ENCODE data around the gene NEK9. TPM values are rescaled to one million over a fixed set of nuclear protein-coding genes. Genes with fewer than 3 reads are reported as not detected.
A peak's percentile ranks its signal among the peaks of the same experiment; 100 is the strongest.
"Not testable (repeated sequence)": the region's sequence is repeated elsewhere in the genome, so short reads cannot be mapped to it uniquely, and the experiment has no call there.

The NEK9 gene
- total RNA-seq, 1 donor from 2014 or later: 25.9 TPM

DNA sequence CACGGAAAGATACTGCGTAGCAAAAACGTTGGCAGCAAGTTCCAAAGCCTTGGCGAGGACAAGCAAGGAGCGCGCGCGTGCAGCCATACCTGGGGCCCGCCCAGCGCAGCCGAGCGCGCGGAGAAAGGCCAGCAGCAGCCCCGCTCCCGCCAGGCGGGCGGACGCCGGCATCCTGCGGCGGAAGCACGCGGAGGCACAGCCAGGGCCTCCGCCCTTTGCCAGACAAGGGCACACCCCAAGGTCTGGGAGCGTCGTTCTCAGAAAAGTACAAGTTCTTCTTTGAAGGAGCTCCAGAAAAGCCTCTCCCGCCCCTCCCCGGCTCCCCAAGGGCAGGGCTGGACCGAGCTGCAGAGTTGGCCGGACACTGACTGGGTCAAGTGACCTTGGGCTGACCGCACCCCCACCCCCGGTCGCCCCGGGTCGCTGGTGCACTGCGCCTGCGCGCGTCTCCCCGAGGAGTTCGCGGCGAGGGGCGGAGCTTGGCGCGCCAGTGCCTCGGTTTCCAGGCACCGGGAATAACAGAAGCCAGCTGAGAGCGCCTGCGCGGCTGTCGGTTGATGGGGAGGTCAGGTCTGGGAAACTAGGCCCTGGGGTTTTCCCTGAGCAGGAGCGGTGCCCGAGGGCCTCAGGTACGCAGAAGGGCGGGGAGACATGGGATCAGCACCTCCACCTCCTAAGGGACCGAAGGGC, 57.6 kb downstream of the NEK9 start, which contains the start of gene ZC2HC1C:
Gene ZC2HC1C (plus strand): TSS at position 521 of the 690 bp plus-strand sequence. CDS start 933 bp downstream, outside the sequence.
- peaks cover 2% of the 10 kb centered on the region for H3K27me3 Mint-ChIP-seq (ENCODE audit: insufficient read depth, low read depth)
- H3K4me3 Mint-ChIP-seq: no peak within 1 kb of the TSS
- Histone ChIP-seq H3K9ac (no peak within 1 kb of the TSS), H3K4me3 (peak within 1 kb of the TSS; percentile 58), H4K20me1 (ENCODE audit: low read depth) (no peaks in the 10 kb centered on the region), H3K79me2 (ENCODE audit: low read depth) (no peaks in the 10 kb centered on the region), H3K27ac (no peak within 1 kb of the TSS), H3K4me1 (peaks cover 12% of the 10 kb centered on the region), H2AFZ (replicated peaks) (peak within 1 kb of the TSS; percentile 88), H3K36me3 (no peaks in the 10 kb centered on the region), H3K9me3 (ENCODE audit: low read depth) (no peaks in the 10 kb centered on the region), H3K4me2 (peak within 1 kb of the TSS; percentile 92), H3K27me3 (peaks cover 20% of the 10 kb centered on the region), H3F3A (ENCODE audit: low read depth) (peaks cover 10% of the 10 kb centered on the region)
- DNase-seq (ENCODE audit: low spot score): peak; percentile 95
- no peaks in the 10 kb centered on the region for H3K36me3 Mint-ChIP-seq
- H3K9me3 Mint-ChIP-seq: no peaks in the 10 kb centered on the region
- peak within 1 kb of the TSS; percentile 97 for H3K27ac Mint-ChIP-seq
- peaks cover 3% of the 10 kb centered on the region for H3K4me1 Mint-ChIP-seq
- TF ChIP-seq EZH2phosphoT487 (IDR thresholded peaks at IDR 0.05) (no peak), EZH2 (IDR thresholded peaks at IDR 0.05) (no peak)
- TF ChIP-seq, protein P1, sequence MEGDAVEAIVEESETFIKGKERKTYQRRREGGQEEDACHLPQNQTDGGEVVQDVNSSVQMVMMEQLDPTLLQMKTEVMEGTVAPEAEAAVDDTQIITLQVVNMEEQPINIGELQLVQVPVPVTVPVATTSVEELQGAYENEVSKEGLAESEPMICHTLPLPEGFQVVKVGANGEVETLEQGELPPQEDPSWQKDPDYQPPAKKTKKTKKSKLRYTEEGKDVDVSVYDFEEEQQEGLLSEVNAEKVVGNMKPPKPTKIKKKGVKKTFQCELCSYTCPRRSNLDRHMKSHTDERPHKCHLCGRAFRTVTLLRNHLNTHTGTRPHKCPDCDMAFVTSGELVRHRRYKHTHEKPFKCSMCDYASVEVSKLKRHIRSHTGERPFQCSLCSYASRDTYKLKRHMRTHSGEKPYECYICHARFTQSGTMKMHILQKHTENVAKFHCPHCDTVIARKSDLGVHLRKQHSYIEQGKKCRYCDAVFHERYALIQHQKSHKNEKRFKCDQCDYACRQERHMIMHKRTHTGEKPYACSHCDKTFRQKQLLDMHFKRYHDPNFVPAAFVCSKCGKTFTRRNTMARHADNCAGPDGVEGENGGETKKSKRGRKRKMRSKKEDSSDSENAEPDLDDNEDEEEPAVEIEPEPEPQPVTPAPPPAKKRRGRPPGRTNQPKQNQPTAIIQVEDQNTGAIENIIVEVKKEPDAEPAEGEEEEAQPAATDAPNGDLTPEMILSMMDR (IDR thresholded peaks at IDR 0.05): no peak

DNA sequence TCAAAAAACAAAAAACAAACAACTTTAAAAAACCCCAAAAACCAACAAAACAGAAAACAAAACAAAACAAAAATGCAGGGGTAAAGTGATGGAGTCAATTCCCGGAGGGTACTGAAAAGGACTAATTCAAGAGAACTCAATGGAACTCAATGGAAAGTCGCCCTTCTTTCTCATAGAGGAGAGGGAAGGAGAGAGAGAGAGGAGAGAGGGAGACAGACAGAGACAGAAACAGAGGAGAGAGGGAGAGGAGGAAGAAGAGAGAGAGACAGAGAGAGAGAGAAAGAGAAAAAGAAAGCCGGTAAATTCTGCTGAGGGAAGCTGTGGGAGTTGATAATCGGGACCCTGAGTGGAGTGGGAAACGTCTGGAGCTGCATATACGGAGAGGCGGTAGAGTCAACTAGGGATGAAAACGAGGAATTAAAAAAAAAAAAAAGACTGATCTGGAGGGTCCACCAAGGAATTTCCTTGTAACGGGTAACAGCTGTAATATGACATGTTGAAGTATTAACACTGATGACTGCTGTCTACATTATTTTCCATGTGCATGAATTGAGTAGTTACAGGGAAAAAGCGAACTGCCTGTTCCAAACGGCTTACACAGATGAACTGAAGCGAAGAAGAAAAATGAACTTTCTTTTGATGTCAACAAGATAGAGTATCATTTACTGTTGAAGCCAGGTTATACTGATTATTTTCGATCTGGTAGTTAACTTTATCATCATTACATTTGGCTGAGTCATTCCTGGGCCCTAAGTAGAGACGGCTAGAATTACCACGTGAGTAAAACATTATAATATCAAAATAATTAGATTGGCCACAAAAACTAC, 58.3 kb downstream of the NEK9 start:
- Mint-ChIP-seq H3K27ac (no peak overlapping the region), H3K4me1 (peaks cover 8% of the 10 kb centered on the region), H3K27me3 (ENCODE audit: insufficient read depth, low read depth) (peaks cover 4% of the 10 kb centered on the region), H3K36me3 (no peaks in the 10 kb centered on the region), H3K4me3 (no peak overlapping the region), H3K9me3 (no peaks in the 10 kb centered on the region)
- H3F3A ChIP-seq (ENCODE audit: low read depth): peaks cover 16% of the 10 kb centered on the region
- no peak for DNase-seq (ENCODE audit: low spot score)
- TF ChIP-seq EZH2 (IDR thresholded peaks at IDR 0.05) (no peak), EZH2phosphoT487 (IDR thresholded peaks at IDR 0.05) (no peak)
- TF ChIP-seq, protein P1 (IDR thresholded peaks at IDR 0.05): no peak
- H3K27ac ChIP-seq: no peak overlapping the region
- H3K9ac ChIP-seq: no peak overlapping the region
- H3K4me1 ChIP-seq: peaks cover 12% of the 10 kb centered on the region
- H3K27me3 ChIP-seq: peaks cover 20% of the 10 kb centered on the region
- H4K20me1 ChIP-seq (ENCODE audit: low read depth): no peaks in the 10 kb centered on the region
- H3K79me2 ChIP-seq (ENCODE audit: low read depth): peaks cover under 1% of the 10 kb centered on the region
- H2AFZ ChIP-seq (replicated peaks): peak overlapping the region; percentile 88
- H3K36me3 ChIP-seq: no peaks in the 10 kb centered on the region
- H3K4me3 ChIP-seq: peak overlapping the region; percentile 58
- H3K4me2 ChIP-seq: peak overlapping the region; percentile 92
- no peaks in the 10 kb centered on the region for H3K9me3 ChIP-seq (ENCODE audit: low read depth)

DNA sequence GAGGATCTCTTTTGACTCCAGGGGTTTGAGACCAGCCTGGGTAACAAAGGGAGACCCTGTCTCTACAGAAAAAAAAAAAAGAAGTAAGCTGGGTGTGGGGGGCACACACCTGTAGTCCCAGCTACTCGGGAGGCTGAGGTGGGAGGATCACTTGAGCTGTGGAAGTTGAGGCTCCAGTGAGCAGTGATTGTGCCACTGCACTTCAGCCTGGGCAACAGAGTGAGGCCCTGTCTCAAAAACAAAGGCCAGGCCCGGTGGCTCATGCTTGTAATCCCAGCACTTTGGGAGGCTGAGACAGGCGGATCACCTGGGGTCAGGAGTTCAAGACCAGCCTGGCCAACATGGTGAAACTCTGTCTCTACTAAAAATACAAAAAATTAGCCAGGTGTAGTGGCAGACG, 59.1 kb downstream of the NEK9 start:
- H3K79me2 ChIP-seq (ENCODE audit: low read depth); H4K20me1 ChIP-seq (ENCODE audit: low read depth); H3K9ac ChIP-seq; H3K36me3 Mint-ChIP-seq; DNase-seq (ENCODE audit: low spot score); H3K4me3 ChIP-seq; H3K9me3 ChIP-seq (ENCODE audit: low read depth); H3K36me3 ChIP-seq; H3K27me3 Mint-ChIP-seq (ENCODE audit: insufficient read depth, low read depth); H3K9me3 Mint-ChIP-seq; H3K4me3 Mint-ChIP-seq; H3K27ac Mint-ChIP-seq; H2AFZ ChIP-seq (replicated peaks); H3K27ac ChIP-seq: not testable (repeated sequence)
- peaks cover 17% of the 10 kb centered on the region for H3K4me1 ChIP-seq
- H3F3A ChIP-seq (ENCODE audit: low read depth): peaks cover 23% of the 10 kb centered on the region
- peak overlapping the region; percentile 92 for H3K4me2 ChIP-seq
- peaks cover 15% of the 10 kb centered on the region for H3K4me1 Mint-ChIP-seq
- peaks cover 20% of the 10 kb centered on the region for H3K27me3 ChIP-seq

All from neural progenitor cell (in vitro differentiated cells).